Kidney epithelial cell (primary cell): ENCODE measurements around the gene TJP3. TPM values are rescaled to one million over a fixed set of nuclear protein-coding genes. Genes with fewer than 3 reads are reported as not detected.

Experiments used
- DNase-seq: peaks from one replicate; pipeline ENCODE4 v3.0.0-alpha.2; 2010; ENCODE audit warnings: low read depth
- H3K27me3 ChIP-seq: 2 replicates; pipeline ENCODE4 v1.6.0; 2011; ENCODE audit warnings: low read length; ENCODE audit not compliant: control insufficient read depth, insufficient read depth
- H3K36me3 ChIP-seq: 2 replicates; pipeline ENCODE4 v1.5.1; 2011; ENCODE audit warnings: low read length; ENCODE audit not compliant: control insufficient read depth, insufficient read depth
- H3K4me3 ChIP-seq: 2 replicates; pipeline ENCODE4 v1.5.1; 2011; ENCODE audit warnings: low read depth, mild to moderate bottlenecking, control low read depth, low read length
- total RNA-seq: library from RNA; depleted of rRNA; stranded (reverse); fragments of >200 nt; gene quantifications from 2 replicates; pipeline ENCODE4 v1.2.3, GENCODE V29; 2015
- TF ChIP-seq, protein P1 (sequence below): IDR thresholded peaks from 2 replicates; pipeline ENCODE4 v1.5.1; 2011; ENCODE audit warnings: mild to moderate bottlenecking, moderate library complexity, low read length, control low read depth, inconsistent platforms; ENCODE audit not compliant: insufficient read depth, poor library complexity, severe bottlenecking

Gene TJP3
- total RNA-seq, 1 donor from 2014 or later = 1.7 TPM

- no peak for DNase-seq
- Histone ChIP-seq H3K4me3 (no peak overlapping the region), H3K36me3 (no peaks in the 10 kb centered on the region), H3K27me3 (no peaks in the 10 kb centered on the region)
- TF ChIP-seq, protein P1, sequence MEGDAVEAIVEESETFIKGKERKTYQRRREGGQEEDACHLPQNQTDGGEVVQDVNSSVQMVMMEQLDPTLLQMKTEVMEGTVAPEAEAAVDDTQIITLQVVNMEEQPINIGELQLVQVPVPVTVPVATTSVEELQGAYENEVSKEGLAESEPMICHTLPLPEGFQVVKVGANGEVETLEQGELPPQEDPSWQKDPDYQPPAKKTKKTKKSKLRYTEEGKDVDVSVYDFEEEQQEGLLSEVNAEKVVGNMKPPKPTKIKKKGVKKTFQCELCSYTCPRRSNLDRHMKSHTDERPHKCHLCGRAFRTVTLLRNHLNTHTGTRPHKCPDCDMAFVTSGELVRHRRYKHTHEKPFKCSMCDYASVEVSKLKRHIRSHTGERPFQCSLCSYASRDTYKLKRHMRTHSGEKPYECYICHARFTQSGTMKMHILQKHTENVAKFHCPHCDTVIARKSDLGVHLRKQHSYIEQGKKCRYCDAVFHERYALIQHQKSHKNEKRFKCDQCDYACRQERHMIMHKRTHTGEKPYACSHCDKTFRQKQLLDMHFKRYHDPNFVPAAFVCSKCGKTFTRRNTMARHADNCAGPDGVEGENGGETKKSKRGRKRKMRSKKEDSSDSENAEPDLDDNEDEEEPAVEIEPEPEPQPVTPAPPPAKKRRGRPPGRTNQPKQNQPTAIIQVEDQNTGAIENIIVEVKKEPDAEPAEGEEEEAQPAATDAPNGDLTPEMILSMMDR = no peak
Measured at GRCh38 chr19:3737487-3738205, 29.5 kb downstream of the TJP3 start.

- DNase-seq = no peak
- TF ChIP-seq, protein P1 = no peak
- Histone ChIP-seq H3K36me3 (no peaks in the 10 kb centered on the region), H3K4me3 (no peak overlapping the region), H3K27me3 (no peaks in the 10 kb centered on the region)
Measured at GRCh38 chr19:3738477-3739220, 30.5 kb downstream of the TJP3 start.

- TF ChIP-seq, protein P1 = no peak
- Histone ChIP-seq H3K4me3 (no peak overlapping the region), H3K36me3 (no peaks in the 10 kb centered on the region)
Measured at GRCh38 chr19:3740431-3740830, 32.2 kb downstream of the TJP3 start.

GRCh38 chr19:3743486-3743885 is 35.3 kb downstream of the TJP3 start:
- DNase-seq = no peak
- peaks cover 9% of the 10 kb centered on the region for H3K27me3 ChIP-seq
- TF ChIP-seq, protein P1 = no peak
- no peaks in the 10 kb centered on the region for H3K36me3 ChIP-seq
- H3K4me3 ChIP-seq = no peak overlapping the region

More at GRCh38 chr19:3740431-3740830, 32.2 kb downstream of the TJP3 start:
- no peak for DNase-seq
- H3K27me3 ChIP-seq = no peaks in the 10 kb centered on the region

- TF ChIP-seq, protein P1 = no peak
- Histone ChIP-seq H3K4me3 (no peak overlapping the region), H3K36me3 (no peaks in the 10 kb centered on the region), H3K27me3 (peaks cover 9% of the 10 kb centered on the region)
- DNase-seq = no peak
Measured at GRCh38 chr19:3745363-3746045, 37.3 kb downstream of the TJP3 start.
